HepG2 (cell line): Measurements from ENCODE around the gene ARHGAP19. TPM values are rescaled to one million over a fixed set of nuclear protein-coding genes. Genes with fewer than 3 reads are reported as not detected.

ENCODE experiments used
- BORCS8-MEF2B ChIP-seq: sonication (generic); formaldehyde crosslinking; IDR thresholded peaks from 2 replicates; pipeline ENCODE4 v1.8.0; 2022; ENCODE audit warnings: mild to moderate bottlenecking, missing genetic modification reagents
- HDAC2 ChIP-seq: sonication (generic); formaldehyde crosslinking; IDR thresholded peaks from 2 replicates; pipeline ENCODE4 v1.4.0; 2020; ENCODE audit warnings: missing genetic modification reagents
- HNRNPLL ChIP-seq: fragments of 200-400 bp; formaldehyde crosslinking; IDR thresholded peaks from 2 replicates; pipeline ENCODE4 v1.6.1; 2017; ENCODE audit warnings: mild to moderate bottlenecking, low read depth, low read length; ENCODE audit not compliant: poor library complexity, severe bottlenecking
- ISL2 ChIP-seq: sonication (generic); formaldehyde crosslinking; IDR thresholded peaks from 2 replicates; pipeline ENCODE4 v1.5.0; 2020; ENCODE audit warnings: missing genetic modification reagents
- KDM2A ChIP-seq: sonication (generic); formaldehyde crosslinking; IDR thresholded peaks from 2 replicates; pipeline ENCODE4 v1.4.0; 2020; ENCODE audit warnings: low read depth, missing genetic modification reagents, borderline replicate concordance
- PAX8 ChIP-seq: sonication (generic); formaldehyde crosslinking; IDR thresholded peaks from 2 replicates; pipeline ENCODE4 v1.8.0; 2022; ENCODE audit warnings: mild to moderate bottlenecking, missing genetic modification reagents, borderline replicate concordance
- PHF8 ChIP-seq: sonication (generic); formaldehyde crosslinking; IDR thresholded peaks from 2 replicates; pipeline ENCODE4 v1.5.0; 2020; ENCODE audit warnings: missing genetic modification reagents
- SRY ChIP-seq: sonication (generic); formaldehyde crosslinking; IDR thresholded peaks from 2 replicates; pipeline ENCODE4 v1.8.0; 2022; ENCODE audit warnings: mild to moderate bottlenecking, missing genetic modification reagents
- ZNF317 ChIP-seq: sonication (generic); formaldehyde crosslinking; IDR thresholded peaks from 2 replicates; pipeline ENCODE4 v1.5.0; 2020; ENCODE audit warnings: mild to moderate bottlenecking, missing genetic modification reagents
- ZNF44 ChIP-seq: sonication (generic); formaldehyde crosslinking; IDR thresholded peaks from 2 replicates; pipeline ENCODE4 v1.5.1; 2020; ENCODE audit warnings: mild to moderate bottlenecking, missing genetic modification reagents
- polyA plus RNA-seq, 8 experiments: library from polyadenylated mRNA; depleted of rRNA in 3 of 8; stranded (reverse) in 7 of 8; unstranded in 1 of 8; fragments of >200 nt; fragmentation: Illumina TruSeq in 4 of 8; extraction: Trizol in 4 of 8; gene quantifications; 2 replicates each; pipeline versions ENCODE4 v1.2.1 to v1.2.3, GENCODE V29; 2011 to 2016; ENCODE audit warnings: low read depth in 4 of 8, missing spikeins in 1 of 8, mixed read lengths in 1 of 8; ENCODE audit not compliant: insufficient read depth in 1 of 8
- total RNA-seq, 5 experiments: library from RNA; depleted of rRNA; stranded (reverse); fragments of >200 nt; fragmentation: Illumina TruSeq; extraction: Trizol; gene quantifications; 2 replicates each; pipeline ENCODE4 v1.2.3, GENCODE V29; 2016; ENCODE audit warnings: low read depth in 1 of 5
- TF ChIP-seq, protein P1 (sequence below): sonication (generic); formaldehyde crosslinking; IDR thresholded peaks from 2 replicates; pipeline ENCODE4 v1.9.0; 2022; ENCODE audit warnings: low read depth, missing genetic modification reagents
- TF ChIP-seq, protein P2 (sequence below): sonication (generic); formaldehyde crosslinking; IDR thresholded peaks from 2 replicates; pipeline ENCODE4 v1.5.0; 2020; ENCODE audit warnings: mild to moderate bottlenecking, missing genetic modification reagents
- TF ChIP-seq, protein P3 (sequence below): IDR thresholded peaks from 2 replicates; pipeline ENCODE4 v1.6.1; 2016; ENCODE audit warnings: missing compliant biosample characterization, missing genetic modification reagents, borderline replicate concordance
- TF ChIP-seq, protein P4 (sequence below): sonication (generic); formaldehyde crosslinking; IDR thresholded peaks from 2 replicates; pipeline ENCODE4 v1.9.0; 2022; ENCODE audit warnings: missing genetic modification reagents, mild to moderate bottlenecking, borderline replicate concordance
- TF ChIP-seq, protein P5 (sequence below): sonication (generic); formaldehyde crosslinking; IDR thresholded peaks from 2 replicates; pipeline ENCODE4 v1.5.0; 2020; ENCODE audit warnings: missing genetic modification reagents, mild to moderate bottlenecking, borderline replicate concordance

Gene ARHGAP19
- total and polyA plus RNA-seq, 2 of the 13 experiments (the other 11 are each of a cell fraction or from before 2014, with no cell fraction given): 7.6 to 10.0 TPM

DNA sequence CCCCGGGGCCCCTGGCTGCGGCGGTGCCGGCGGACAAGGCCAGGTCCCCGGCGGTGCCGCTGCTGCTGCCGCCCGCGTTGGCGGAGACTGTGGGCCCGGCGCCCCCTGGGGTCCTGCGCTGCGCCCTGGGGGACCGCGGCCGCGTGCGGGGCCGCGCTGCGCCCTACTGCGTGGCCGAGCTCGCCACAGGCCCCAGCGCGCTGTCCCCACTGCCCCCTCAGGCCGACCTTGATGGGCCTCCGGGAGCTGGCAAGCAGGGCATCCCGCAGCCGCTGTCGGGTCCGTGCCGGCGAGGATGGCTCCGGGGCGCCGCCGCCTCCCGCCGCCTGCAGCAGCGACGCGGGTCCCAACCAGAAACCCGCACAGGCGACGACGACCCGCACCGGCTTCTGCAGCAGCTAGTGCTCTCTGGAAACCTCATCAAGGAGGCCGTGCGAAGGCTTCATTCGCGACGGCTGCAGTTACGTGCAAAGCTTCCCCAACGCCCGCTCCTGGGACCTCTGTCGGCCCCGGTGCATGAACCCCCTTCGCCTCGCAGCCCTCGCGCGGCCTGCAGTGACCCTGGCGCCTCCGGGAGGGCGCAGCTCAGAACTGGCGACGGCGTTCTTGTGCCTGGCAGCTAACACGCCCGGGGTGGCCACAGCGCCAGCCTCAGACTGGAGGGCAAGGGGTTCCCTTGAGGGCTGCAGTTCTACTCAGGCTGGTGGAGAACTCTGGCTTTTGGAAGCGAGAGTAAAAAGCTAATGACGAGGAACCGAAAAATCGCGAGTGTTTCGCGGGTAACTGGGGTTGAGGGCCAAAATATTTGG is 27.4 kb upstream of the ARHGAP19 start (continued):
- TF ChIP-seq, protein P1, sequence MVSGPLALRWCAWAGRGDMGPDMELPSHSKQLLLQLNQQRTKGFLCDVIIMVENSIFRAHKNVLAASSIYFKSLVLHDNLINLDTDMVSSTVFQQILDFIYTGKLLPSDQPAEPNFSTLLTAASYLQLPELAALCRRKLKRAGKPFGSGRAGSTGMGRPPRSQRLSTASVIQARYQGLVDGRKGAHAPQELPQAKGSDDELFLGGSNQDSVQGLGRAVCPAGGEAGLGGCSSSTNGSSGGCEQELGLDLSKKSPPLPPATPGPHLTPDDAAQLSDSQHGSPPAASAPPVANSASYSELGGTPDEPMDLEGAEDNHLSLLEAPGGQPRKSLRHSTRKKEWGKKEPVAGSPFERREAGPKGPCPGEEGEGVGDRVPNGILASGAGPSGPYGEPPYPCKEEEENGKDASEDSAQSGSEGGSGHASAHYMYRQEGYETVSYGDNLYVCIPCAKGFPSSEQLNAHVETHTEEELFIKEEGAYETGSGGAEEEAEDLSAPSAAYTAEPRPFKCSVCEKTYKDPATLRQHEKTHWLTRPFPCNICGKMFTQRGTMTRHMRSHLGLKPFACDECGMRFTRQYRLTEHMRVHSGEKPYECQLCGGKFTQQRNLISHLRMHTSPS (CRISPR knock-in tag): peak; percentile 88
- TF ChIP-seq, protein P2, sequence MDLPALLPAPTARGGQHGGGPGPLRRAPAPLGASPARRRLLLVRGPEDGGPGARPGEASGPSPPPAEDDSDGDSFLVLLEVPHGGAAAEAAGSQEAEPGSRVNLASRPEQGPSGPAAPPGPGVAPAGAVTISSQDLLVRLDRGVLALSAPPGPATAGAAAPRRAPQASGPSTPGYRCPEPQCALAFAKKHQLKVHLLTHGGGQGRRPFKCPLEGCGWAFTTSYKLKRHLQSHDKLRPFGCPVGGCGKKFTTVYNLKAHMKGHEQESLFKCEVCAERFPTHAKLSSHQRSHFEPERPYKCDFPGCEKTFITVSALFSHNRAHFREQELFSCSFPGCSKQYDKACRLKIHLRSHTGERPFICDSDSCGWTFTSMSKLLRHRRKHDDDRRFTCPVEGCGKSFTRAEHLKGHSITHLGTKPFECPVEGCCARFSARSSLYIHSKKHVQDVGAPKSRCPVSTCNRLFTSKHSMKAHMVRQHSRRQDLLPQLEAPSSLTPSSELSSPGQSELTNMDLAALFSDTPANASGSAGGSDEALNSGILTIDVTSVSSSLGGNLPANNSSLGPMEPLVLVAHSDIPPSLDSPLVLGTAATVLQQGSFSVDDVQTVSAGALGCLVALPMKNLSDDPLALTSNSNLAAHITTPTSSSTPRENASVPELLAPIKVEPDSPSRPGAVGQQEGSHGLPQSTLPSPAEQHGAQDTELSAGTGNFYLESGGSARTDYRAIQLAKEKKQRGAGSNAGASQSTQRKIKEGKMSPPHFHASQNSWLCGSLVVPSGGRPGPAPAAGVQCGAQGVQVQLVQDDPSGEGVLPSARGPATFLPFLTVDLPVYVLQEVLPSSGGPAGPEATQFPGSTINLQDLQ (CRISPR knock-in tag): no peak
- TF ChIP-seq, protein P3, sequence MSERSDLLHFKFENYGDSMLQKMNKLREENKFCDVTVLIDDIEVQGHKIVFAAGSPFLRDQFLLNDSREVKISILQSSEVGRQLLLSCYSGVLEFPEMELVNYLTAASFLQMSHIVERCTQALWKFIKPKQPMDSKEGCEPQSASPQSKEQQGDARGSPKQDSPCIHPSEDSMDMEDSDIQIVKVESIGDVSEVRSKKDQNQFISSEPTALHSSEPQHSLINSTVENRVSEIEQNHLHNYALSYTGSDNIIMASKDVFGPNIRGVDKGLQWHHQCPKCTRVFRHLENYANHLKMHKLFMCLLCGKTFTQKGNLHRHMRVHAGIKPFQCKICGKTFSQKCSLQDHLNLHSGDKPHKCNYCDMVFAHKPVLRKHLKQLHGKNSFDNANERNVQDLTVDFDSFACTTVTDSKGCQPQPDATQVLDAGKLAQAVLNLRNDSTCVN (CRISPR knock-in tag): 0 out of 2 replicates have a peak, but pooled peaks have one; percentile 42
- TF ChIP-seq, protein P4, sequence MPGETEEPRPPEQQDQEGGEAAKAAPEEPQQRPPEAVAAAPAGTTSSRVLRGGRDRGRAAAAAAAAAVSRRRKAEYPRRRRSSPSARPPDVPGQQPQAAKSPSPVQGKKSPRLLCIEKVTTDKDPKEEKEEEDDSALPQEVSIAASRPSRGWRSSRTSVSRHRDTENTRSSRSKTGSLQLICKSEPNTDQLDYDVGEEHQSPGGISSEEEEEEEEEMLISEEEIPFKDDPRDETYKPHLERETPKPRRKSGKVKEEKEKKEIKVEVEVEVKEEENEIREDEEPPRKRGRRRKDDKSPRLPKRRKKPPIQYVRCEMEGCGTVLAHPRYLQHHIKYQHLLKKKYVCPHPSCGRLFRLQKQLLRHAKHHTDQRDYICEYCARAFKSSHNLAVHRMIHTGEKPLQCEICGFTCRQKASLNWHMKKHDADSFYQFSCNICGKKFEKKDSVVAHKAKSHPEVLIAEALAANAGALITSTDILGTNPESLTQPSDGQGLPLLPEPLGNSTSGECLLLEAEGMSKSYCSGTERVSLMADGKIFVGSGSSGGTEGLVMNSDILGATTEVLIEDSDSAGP (CRISPR knock-in tag): peak; percentile 67
- TF ChIP-seq, protein P5, sequence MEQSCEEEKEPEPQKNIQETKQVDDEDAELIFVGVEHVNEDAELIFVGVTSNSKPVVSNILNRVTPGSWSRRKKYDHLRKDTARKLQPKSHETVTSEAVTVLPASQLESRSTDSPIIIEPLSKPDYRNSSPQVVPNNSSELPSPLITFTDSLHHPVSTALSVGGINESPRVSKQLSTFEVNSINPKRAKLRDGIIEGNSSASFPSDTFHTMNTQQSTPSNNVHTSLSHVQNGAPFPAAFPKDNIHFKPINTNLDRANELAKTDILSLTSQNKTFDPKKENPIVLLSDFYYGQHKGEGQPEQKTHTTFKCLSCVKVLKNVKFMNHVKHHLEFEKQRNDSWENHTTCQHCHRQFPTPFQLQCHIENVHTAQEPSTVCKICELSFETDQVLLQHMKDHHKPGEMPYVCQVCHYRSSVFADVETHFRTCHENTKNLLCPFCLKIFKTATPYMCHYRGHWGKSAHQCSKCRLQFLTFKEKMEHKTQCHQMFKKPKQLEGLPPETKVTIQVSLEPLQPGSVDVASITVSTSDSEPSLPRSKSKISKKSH (CRISPR knock-in tag): peak; percentile 52; the same call in 1 of the 2 replicates
- TF ChIP-seq KDM2A (CRISPR knock-in tag) (peak; percentile 77; the same call in 1 of the 2 replicates), SRY (CRISPR knock-in tag) (no peak), HNRNPLL (peak; percentile 70), BORCS8-MEF2B (CRISPR knock-in tag) (0 out of 2 replicates have a peak, but pooled peaks have one; percentile 20), ZNF317 (CRISPR knock-in tag) (no peak), ISL2 (CRISPR knock-in tag) (no peak), HDAC2 (CRISPR knock-in tag) (peak; percentile 56), ZNF44 (peak; percentile 76; the same call in 1 of the 2 replicates), PAX8 (CRISPR knock-in tag) (no peak), PHF8 (peak; percentile 66)
